IPS DF 19.7 (cell line): ENCODE results near the gene FUT9.

ENCODE experiments used
- DNase-seq: peaks from one replicate; pipeline ENCODE4 v3.0.0-alpha.2; 2013; ENCODE audit warnings: low read depth, low spot score

FUT9 gene

DNA sequence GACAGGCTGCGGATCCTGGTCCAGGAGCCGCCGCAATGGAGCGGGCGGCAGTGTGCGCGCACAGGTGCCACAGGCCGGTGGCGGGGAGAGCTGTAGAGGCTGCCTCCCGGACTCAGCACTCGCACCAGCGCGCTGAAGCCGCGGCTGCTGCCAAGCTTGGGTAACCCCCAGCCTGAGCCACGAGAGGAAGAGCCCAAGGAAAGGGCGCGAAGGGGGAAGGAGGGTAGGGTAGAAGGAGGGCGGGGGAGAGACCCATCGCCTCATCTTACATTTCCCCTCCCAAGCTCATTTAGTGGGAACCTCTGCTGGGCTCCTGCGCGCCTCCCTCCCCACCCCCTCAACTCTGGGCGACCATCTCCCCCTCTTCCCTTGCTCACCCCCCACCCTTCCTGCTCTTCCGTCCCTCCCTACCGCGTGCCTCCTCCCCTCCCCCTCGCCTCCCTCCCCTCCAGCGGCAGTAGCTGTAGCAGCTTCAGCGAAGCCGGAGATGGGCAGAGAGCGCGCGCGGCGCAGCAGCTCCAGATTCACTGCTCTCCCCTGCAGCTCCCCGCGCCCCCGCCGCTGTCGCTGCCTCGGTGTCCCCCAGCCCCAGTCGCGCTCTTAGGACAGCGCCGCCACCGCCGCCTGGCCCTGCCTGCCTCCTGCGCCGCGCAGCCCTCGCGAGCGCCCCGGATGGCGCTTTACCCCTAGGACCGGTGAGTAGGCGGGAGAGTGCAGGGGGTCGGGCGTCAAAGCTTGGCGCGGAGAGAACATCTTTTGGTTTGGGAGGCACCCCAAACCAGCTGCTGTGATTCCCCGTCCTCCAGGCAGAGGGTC is at the start of gene FUT9:
FUT9 (plus strand) TSS at position 457 of the 816 bp plus-strand sequence. CDS start 187,182 bp downstream, outside the sequence.
- peak; percentile 57 for DNase-seq

DNA sequence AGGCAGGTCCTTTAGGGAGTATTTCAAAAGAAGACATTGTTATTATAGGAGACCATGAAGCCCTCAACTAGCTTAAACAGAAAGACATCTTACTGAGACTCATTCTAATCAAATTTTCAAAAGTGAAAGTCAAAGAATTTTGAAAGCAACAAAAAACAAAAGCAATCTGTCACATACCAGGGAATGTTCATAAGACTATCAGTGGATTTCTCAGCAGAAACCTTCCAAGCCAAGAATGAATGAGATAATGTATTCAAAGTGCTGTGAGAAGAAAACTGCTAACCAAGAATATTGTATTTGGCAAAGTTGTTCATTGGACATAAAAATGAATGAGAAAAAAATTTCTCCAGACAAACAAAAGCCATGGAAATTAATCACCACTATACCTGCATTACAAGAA is 48.2 kb upstream of the FUT9 start:
- DNase-seq = no peak

DNA sequence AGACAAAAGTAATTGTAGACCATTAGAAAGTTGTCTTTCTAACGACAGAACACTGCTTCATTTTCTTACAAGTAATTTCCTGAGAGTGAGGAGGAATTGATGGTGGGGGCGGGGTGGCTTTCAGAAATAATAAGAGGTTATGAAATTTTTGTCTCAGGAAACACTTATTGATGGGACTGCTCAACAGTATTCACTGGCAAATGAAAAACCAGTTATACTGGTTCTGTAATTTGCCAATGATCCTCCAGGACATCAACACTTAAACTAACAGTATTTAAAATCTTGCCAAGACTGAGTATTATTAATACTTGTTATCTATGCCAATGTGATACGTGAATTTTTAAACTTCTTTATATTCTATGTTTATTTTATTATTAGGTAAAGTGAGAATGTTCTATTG is 41.8 kb upstream of the FUT9 start:
- DNase-seq = no peak

DNA sequence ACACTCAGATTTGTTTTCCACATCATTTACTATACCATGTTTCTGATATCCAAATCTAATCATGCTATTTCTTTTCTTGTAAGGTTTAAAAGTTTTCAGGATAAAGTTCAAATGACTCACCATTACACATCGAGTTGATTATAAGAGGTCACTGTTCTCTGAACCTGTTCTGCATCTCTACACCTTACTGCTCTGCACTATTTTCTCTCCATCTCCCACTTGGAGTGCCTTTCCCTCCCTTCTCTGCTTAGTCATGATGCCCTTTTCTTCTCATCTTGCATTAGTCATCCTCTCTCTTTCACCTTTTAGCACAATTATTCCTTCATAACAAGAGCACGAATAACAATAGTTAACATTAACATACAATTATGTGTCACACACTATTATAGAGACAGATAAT is 37.5 kb upstream of the FUT9 start:
- no peak for DNase-seq

DNA sequence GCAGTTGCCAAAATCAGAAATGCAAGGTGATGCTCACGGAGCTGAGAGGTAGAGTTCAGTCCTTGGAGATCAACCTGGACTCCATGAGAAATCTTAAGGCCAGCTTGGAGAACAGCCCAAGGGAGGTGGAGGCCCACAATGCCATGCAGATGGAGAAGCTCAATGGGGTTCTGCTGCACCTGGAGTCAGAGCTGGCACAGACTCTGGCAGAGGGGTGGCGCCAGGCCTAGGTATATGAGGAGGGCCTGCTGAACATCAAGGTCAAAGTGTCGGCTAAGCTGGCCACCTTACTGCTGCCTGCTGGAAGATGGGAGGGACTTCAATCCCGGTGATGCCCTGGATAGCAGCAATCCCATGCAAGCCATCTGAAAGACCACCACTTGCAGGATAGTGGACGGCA is 23.9 kb upstream of the FUT9 start:
- DNase-seq = no peak

DNA sequence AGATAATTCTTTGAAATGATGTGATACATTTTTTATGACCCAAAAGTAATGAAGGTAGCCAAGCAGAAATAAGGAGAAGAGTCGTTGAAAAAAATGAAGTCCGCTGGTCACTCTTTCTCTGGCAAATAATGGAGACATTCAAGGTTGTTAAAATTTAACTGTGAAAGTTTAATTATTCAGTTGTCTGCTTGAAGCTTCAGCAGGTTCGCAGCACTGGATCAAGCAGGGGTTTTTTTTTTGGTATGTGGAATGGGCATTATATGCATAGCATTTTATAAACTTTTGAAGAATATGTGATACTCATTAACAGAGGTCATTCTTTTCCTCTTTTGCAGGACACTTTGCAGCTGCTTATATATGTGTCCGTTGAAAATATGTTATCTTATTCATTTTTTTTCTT is 21.6 kb upstream of the FUT9 start:
- no peak for DNase-seq

DNA sequence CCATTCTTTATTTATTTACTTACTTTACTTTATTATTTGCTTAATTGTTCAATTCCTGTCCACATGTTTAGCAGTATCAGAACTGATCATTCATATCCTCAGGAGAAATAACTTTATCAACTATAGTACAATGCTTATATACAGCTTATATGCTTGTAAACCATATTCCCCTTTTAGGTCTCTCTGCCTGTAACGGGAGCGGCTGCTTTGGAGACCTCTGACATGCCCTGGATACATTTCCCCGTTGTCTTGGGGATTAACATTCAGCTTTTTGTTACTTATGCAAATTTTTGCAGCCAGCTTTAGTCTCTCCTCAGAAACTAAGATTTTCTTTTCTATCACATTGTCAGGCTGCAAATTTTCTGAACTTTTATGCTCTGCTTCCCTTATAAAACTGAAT is 17.6 kb upstream of the FUT9 start:
- no peak for DNase-seq

DNA sequence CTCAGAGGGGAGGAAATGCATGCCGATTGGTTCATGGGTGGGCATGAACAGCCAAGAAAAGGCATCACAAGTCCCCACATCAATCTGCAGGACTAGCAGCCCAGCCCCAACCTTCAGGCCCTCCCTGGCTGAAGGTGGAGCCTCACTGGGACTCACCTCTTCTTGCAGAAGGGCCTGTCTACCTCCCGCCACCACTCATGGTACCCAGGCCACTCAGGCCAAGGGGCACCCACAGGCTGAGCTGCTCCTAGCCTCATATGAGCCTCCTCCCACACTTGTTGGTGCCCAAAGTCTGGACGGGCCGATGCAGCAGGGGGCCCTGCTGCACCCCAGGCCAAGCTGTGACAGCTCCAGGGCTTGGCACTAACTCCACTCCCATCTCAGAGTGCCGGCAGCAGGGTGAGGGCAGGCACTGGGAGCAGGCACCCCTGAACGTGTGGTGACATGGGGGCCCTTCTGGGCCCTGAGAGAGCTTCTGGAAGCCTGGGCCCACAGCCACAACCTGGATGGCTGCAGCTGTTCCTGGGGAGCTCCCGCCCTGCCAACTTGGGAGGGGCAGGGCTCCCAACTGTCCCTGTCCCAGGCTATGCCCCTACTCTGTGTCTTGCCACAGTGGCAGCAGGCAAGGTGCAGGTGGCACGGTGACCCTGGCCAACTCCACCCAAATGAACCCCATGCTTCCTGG is 13.7 kb upstream of the FUT9 start:
- DNase-seq = no peak

DNA sequence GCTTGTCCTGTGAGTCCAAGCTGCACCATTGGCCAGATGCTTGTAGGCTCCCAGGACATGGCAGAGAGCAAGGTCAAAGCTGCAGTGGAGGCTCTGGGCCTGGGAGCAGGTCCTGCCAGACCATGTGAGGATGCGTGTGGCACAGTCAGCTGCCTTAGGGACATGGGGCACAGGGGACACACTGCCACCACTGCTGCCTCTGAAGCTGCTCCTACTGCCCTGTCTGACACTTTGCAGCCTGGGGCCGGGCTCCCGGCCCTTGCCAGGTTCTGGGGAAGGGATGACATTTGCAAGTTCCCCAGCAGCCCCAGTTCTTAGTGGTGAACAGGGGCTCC is 13.2 kb upstream of the FUT9 start:
- no peak for DNase-seq

DNA sequence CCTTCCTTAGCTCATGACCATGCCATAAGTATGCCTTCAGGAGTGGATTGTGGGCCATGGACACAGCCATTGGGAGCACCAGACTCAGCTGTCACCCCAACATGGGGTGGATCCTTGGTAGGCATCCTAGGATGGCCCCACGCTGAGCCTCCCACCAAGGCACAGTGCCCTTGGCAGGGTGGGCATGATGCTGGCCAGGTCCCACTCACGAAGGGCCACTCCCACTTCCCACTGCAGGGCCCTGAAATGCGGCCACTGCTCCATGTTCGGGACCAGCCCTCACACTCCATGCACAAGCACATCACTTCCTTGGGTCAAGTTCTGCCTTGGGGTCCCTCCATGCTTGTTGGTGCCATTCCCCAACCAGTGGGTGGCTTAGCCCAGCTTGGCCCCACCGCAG is 12.9 kb upstream of the FUT9 start:
- no peak for DNase-seq

DNA sequence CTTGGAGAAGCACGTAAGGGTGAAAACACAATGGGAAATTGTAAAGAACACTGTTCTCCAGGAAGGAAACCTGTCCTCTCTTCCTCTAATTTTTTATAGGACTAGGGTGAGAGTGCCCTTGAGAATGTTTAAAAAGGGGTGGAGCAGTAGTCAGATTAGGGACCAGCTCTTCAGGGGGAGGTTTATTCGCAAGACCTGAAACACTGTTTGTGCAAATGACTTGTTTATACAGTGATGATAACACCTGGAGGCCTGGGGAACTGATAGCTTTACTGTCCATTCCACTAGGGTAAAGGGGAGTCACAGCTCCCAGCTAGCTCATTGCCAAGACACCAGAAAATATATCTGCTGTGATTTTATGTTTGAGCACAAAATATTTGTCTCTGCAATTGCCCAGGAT is 8.1 kb upstream of the FUT9 start:
- no peak for DNase-seq

DNA sequence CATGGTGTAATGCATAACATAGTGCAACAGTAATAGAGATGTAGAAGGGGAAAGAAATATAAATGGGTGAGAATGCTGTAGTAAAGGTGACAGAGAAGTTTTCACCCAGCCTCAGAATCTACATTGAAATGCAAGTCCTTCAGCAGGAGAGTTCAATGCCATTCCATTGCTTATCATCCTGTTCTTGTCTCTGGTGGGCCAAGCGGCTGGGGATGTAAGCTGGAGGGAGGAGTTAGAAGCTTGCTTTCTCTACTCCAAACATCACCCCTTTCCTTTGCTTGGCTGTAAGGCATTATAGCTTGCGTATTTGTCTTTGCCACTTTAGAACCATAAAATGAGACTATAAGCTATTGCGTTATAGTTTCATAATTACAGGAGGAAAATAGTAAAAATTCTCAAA is 2.2 kb upstream of the FUT9 start:
- DNase-seq = no peak

DNA sequence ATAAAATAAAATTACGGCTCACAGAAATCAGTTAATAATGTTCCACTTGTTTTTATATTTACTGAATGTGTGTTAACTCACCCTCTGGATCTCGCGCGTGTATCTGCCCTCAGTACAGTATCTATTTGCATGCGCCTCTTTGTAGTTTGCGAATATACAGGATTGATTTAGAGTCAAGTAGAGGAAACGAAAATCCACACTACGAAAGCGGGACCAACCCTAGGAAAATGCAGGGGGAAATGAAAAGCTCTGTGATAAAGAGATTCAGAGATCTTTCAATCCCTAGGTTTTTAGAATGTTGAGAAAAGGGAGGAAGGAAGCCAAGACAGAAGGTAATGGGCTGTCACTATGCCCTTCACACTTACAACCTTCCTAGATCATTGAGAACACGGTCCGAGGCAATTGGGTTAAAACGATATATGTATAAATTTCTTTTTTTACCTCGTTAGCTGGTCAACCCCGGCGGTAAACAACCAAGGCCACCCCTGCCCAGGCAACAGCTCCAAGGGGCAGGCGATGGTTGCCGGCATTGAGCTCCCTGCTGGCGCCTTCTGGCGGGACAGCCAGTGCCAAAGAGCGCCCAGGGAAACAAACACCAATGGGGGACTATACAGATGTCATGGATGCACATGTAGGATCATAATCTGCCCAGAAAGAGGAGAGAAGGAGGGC is 792 bp upstream of the FUT9 start:
- no peak for DNase-seq

DNA sequence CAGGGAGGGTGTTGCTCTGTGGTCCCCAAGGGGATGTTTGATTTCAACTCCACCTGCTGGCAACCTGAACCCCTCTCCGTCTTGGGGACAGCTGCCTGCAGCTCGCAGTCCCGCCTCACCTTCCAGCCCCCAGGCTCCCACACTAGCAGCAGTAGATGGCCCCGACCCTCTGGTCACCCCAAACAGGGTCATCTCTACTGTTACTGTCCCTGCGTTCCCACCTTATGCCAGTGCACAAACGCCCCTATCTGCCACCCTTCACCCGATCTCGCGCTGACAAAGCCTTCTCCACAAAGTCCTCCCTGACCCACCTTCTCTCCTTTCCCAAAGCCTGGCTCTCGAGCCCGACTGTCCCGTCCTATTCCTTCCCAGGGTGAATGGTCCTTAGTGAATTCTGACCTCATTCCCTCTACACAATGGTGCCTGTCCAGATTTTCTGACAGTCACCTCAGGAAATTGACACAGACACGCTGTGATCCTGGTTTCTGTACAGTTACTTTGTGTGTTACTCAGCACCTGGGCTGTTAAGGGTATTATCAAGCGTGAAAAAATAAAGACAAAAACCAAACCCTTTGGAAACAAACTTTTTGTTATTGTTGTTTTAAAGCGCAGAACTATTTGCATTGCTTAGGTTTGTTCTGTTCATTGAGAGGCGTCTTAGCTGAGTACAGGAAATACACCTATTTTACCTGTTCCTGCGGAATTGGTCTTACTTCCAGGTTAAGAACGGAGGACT is 728 bp downstream of the FUT9 start:
- no peak for DNase-seq

DNA sequence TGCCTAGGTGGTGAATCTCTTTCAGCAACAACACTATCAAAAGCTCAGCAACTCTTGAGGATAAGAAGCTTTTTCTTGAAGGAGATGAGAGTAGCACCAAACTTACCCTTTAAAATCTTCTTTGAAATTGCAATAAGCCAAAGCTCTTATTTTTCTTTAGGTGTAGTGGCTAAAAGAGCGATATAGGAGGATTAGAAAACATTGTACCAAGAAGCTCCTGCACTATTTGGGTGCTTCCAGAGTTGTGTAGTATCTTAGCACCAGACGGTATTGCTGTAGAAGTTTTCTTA is 1.2 kb downstream of the FUT9 start:
- DNase-seq = no peak

DNA sequence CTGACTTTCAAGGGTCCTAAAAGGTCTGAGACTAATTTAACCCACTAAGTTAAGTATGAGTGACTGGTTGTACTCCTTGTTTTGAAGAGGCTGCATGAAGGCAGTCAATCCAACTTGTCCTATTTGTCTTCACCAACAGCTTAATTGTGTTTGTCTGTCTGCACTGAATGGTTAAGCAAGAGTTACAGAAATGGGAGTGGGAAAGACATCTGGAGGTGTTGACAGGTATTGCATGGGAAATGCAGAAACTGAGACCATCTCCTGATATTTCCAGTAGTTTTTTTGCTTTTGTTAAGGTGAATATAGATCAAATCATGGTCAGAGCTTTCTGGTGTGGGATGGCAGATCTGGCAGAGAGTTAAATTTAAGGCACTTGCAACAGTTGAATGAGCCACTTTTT is 6.5 kb downstream of the FUT9 start:
- DNase-seq = no peak

DNA sequence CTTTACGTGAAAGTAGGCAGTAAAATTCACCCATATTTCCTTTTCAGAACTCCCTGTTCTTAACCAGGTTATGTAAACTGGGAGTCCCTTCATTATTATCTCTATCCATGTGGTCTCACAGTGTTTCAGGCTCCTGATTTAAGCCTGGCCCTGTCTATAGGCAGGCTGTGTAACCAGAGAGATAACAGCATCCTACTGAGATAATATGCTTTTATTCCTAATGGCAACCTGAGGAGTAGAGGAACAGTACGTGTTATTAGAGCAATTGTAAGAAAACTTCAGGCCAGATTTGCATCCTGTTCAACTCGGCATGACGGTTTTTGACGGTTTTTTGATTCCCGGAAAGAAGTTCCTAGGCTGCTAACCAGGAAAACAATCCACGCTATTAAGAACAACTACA is 16.9 kb downstream of the FUT9 start:
- DNase-seq = no peak

DNA sequence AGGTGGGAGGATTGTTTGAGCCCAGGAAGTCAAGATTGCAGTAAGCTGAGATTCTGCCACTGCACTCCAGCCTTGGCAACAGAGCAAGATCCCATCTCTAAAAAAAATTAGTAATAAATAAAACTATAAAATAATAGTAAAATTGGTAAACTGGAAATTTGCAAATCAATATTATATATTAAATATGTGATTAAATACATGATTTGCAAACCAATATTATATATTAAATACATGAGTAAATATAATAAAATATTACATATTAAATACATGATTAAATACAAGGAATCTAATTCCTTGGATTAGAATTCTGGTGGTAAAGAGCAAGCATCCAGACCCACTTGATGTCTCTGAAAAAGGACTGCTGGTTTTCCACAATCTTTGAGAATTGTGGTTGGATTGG is 35.8 kb downstream of the FUT9 start:
- no peak for DNase-seq

DNA sequence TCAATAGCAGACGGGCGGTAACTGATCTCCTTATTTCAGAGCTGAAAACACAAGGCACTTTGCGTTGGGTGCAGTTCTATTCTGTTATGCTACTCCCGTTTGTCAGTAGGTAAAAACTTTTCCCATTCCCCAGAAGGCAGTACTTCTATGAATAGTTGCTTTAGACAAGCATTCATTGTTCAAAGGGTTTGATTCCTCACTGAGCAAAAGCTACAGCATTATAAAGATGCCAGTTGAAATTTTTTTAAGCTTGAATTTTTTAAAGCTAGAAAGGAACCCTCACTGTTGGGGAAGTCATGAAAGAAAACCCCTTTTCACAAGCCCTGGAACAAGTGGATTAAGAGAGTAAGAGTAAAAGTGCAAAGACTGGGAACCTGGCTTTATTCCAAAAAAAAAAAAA is 42.3 kb downstream of the FUT9 start:
- DNase-seq = no peak

DNA sequence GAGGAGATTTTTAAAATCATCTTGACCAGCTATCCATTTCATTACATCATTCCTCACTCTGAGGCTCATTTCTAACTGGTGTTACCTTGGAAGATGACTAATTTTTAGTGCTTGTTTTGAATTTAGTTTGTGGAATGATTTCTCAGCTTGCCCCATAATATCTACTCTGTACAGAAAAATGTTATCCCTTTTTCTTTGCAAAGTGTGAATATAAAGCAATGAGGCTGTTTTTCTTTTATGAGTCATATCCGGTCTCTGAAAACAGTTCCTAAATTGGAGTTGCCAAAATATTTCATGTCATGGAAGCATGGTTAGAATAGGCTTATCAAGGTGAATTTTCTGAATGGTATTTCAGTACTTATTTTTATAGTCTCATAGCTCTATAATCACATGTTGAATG is 43.8 kb downstream of the FUT9 start:
- no peak for DNase-seq

DNA sequence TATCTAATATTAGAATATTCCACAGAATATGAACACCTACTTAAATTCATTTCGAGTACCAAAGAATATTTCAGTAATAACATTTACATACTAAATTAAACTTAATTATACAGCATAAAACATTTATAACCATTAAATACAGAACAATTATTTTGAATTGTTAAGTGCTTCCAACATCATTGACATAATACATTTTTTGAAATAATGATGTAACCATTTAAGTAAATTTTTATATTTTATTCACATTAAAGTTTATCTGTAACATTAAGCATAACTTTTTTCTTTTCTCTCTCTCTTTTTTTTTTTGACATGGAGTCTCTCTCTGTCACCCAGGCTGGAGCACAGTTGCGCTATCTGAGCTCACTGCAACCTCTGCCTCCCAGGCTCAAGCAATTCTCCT is 44.5 kb downstream of the FUT9 start:
- DNase-seq = no peak

DNA sequence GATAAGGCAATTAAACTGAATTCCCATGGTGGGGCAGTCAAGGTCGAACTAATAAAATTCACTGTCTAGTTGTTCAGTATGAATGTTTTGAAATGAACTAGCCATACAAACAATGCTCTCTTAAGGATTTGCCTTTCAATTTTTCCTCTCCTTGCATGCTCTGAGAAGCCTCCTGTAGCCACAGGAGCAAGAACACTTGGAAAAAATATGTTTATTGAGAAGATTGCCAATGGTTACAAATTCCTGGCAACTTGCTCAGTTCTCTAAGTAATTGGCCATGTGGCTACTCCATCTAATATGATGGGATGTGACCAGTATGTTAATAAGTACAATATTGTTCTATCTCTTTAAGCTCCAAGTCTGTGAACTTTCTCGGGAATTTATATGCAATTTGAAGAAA is 49.4 kb downstream of the FUT9 start:
- no peak for DNase-seq

DNA sequence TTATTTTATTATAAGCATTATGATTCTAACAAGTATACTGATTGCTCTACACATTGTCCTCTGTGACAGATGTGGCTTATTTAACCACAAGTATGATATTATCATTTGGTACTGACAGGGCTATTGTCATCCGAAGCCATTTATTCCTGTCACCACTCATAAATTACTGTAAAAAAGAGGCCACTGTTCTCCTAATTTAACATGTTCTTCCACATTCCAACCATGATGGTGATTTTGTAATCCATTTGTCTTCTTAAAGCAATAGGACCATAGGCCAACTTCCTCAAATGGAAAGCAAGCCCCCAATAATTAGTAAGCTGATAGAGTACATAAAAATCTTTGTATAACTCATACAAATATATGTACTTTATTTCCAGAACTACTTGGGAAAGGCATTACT is 50.6 kb downstream of the FUT9 start:
- DNase-seq = no peak
